Ecto neural progenitor cell (in vitro differentiated cells): ENCODE results near the gene PARPBP.
A peak's percentile ranks its signal among the peaks of the same experiment; 100 is the strongest.
"Not testable (repeated sequence)": the region's sequence is repeated elsewhere in the genome, so short reads cannot be mapped to it uniquely, and the experiment has no call there.

Experiments used
- DNase-seq: peaks from one replicate; pipeline ENCODE4 v3.0.0-alpha.2; 2018; ENCODE audit warnings: low spot score

Gene PARPBP, protein sequence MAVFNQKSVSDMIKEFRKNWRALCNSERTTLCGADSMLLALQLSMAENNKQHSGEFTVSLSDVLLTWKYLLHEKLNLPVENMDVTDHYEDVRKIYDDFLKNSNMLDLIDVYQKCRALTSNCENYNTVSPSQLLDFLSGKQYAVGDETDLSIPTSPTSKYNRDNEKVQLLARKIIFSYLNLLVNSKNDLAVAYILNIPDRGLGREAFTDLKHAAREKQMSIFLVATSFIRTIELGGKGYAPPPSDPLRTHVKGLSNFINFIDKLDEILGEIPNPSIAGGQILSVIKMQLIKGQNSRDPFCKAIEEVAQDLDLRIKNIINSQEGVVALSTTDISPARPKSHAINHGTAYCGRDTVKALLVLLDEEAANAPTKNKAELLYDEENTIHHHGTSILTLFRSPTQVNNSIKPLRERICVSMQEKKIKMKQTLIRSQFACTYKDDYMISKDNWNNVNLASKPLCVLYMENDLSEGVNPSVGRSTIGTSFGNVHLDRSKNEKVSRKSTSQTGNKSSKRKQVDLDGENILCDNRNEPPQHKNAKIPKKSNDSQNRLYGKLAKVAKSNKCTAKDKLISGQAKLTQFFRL

GRCh38 chr12:102119674-102120563 lies at the start of gene PARPBP, which contains the start of gene NUP37:
Gene PARPBP, plus strand, starts transcription at chr12:102120183. Its CDS starts 3,706 bp downstream, at chr12:102123889.
Gene NUP37, minus strand, starts transcription at chr12:102120114. Its CDS starts 1,596 bp downstream, at chr12:102118518.
- DNase-seq: peak; percentile 98

GRCh38 chr12:102072092-102072491 lies 47.9 kb upstream of the PARPBP start:
- not testable (repeated sequence) for DNase-seq

DNA sequence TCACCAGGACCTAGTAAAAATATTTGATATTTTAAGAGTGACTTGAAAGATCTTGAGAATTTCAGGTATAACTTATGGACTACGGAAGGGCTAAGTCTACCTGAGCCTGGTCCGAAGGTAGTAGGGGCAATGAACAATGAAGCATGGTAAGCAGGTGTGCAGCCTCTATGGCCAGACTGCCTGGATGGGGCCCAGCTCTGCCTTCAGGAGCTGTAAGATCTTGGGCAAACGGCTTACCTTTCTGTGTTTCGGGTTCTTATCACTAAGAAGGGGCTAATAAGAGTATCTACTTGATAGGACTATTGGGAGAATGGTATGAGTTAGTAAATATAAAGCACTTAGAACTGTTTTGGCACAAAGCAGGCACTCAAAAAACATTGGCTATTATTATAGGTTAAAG lies 39.1 kb upstream of the PARPBP start:
- no peak for DNase-seq

DNA sequence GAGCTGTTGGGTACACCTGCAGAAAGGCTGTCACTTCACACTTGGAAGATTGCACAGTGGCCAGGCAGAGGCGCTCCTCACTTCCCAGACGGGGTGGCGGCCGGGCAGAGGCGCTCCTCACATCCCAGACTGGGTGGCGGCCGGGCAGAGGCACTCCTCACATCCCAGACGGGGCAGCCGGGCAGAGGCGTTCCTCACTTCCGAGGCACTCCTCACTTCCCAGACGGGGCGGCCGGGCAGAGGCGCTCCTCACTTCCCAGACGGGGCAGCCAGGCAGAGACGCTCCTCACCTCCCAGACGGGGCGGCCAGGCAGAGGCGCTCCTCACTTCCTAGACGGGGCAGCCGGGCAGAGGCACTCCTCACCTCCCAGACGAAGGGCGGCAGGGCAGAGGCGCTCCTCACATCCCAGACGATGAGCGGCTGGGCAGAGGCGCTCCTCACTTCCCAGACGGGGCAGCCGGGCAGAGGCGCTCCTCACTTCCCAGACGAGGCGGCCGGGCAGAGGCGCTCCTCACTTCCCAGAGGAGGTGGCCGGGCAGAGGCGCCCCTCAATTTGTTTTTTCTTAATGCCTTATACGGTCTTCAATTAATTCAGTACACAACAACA lies 30.7 kb upstream of the PARPBP start:
- DNase-seq: not testable (repeated sequence)

GRCh38 chr12:102093319-102093718 lies 26.7 kb upstream of the PARPBP start:
- no peak for DNase-seq

- DNase-seq: no peak
These were observed 24.2 kb upstream of the PARPBP start for GRCh38 chr12:102095677-102096263.

GRCh38 chr12:102096855-102097254 lies 23.1 kb upstream of the PARPBP start:
- DNase-seq: no peak

- no peak for DNase-seq
These were observed 13.1 kb upstream of the PARPBP start for GRCh38 chr12:102106905-102107304.

DNA sequence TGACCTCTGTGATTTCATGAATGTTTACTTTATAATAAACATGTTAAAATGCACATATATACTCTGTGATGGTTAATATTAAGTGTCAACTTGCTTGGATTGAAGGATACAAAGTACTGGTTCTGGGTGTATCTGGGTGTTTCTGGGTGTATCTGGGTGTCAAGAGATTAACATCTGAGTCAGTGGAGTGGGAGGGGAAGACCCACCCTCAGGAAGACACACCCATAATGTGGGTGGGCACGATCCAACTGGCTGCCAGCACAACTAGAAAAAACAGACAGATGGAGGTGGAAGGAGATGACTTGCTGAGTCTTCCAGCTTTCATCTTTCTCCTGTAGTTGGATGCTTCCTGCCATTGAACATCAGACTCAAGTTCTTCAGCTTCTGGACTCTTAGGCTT lies 12.0 kb upstream of the PARPBP start:
- DNase-seq: no peak

DNA sequence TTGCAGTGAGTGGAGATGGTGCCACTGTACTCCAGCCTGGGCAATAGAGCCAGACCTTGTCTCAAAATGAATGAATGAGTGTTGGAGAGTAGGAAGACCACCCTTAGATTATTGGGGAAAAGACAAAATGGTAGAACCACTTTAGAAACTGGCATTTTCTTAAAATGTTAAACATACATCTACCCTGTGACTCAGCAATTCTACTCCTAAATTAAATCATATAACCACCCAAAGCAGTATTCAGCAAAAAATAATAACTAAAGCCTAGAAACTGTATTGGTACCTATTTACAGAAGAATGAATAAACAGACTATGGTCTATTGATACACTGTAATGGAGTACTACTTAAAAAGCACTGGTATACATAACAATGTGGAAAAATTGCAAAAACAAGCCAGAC lies 9.2 kb upstream of the PARPBP start:
- no peak for DNase-seq

DNA sequence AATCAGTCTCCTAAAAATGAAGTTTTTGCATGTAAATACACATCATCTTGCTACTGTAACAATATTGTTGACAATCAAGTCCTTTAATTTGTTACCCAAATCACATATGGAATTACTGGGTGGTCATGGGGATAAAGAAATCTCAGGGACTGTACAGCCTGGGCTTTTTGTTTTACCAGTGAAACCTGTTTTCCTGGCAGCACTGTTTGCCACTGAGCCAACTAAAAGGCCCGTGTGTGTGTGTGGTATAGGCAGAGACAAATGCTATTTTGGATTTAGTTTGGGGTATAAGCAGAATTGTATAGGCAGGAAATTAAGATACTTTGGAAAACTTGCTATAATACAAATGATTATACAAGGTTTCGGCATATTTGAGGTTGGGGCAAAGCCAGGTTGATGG lies 5.8 kb upstream of the PARPBP start:
- DNase-seq: no peak

DNA sequence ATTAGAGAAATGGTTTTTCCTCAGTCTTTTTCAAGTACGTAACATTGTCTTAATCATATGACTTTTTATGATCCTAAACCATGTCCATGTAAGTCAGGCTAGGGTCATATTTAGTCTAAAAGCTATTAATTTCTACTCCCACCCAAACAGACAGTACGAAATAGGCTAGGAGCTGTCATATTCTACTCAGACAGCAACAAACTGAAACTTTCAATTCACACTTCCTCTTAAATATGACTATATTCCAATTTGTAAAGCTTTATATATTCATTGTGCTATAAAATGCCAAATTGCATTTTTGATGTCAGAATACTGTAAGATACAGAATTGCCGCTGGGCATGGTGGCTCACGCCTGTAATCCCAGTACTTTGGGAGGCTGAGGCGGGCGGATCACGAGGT lies 3.6 kb upstream of the PARPBP start:
- DNase-seq: no peak

GRCh38 chr12:102118874-102119273 lies 1.1 kb upstream of the PARPBP start:
- no peak for DNase-seq

DNA sequence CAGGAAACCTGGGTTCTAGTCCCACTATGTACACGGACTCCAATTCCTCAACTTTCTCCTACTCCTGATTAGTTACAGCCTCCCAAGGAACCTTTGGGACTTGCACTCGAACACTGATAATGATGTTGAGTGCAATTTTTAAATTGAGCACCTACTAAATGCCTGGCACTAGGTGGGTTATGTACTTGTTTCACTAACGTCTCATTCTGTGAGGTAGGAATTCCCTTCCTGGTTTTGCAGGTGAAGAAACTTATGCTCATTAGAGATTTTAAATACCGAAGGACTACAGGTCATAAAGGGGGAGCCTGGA lies 536 bp downstream of the PARPBP start:
- DNase-seq: no peak

- DNase-seq: no peak
These were observed 903 bp downstream of the PARPBP start for GRCh38 chr12:102120886-102121285.

DNA sequence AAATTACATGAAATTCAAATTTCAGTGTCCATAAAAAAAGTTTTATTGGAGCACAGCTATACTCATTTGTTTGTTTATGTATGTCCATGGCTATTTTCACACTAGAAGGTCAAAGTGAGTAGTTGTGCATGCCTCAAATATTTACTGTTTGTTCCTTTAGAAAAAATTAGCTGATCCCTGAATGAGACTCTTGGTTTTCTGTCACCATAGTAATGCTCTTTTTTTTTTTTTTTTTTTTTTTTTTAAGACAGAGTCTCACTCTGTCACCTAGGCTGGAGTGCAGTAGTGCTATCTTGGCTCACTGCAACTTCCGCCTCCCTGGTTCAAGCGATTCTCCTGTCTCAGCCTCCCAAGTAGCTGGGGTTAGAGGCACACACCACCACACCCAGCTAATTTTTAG lies 1.3 kb downstream of the PARPBP start:
- not testable (repeated sequence) for DNase-seq

GRCh38 chr12:102130720-102131119 lies 10.7 kb downstream of the PARPBP start:
- DNase-seq: not testable (repeated sequence)

GRCh38 chr12:102131442-102131841 lies 11.5 kb downstream of the PARPBP start:
- not testable (repeated sequence) for DNase-seq

GRCh38 chr12:102137619-102138018 lies 17.6 kb downstream of the PARPBP start:
- DNase-seq: not testable (repeated sequence)

DNA sequence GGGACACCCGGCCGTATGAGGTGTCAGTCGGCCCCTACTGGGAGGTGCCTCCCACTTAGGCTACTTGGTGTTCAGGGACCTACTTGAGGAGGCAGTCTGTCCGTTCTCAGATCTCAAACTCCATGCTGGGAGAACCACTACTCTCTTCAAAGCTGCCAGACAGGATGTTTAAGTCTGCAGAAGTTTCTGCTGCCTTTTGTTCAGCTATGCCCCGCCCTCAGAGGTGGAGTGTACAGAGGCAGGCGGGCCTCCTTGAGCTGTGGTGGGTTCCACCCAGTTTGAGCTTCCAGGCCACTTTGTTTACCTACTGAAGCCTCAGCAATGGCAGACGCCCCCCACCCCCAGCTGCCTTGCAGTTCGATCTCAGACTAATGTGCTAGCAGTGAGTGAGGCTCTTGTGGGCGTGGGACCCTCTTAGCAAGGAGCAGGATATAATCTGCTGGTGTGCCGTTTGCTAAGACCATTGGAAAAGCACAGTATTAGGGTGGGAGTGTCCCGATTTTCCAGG lies 22.9 kb downstream of the PARPBP start:
- DNase-seq: not testable (repeated sequence)

DNA sequence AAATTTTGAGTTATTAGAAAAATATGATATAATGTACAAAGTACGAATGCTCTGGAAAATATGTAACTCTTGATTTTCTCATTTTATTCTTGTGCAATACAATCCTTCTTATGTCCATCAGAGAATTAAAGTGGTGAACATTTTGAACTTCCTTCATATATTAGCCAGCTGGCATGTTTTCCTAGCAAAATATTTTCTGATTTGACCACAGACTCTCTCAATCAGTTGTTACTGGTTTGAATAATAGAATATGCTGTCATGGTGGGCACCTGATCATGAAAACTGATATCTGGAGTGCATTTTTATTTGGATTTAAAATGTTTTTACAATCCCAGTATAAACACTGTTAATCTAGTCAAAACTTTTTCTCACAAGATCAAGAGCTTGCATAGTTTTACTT lies 24.2 kb downstream of the PARPBP start:
- no peak for DNase-seq
